Activated CD8-positive, alpha-beta T cell treated with anti-CD3 and anti-CD28 coated beads, Interleukin-2, amount 10 ng/mL, durations not matched to agents 7 days and 5 days (primary cell): ENCODE data around the gene TBC1D17. TPM values are rescaled to one million over a fixed set of nuclear protein-coding genes. Genes with fewer than 3 reads are reported as not detected.

Source experiments
- ATAC-seq: fragments of 150-1000 bp; cut with Tn5 transposase; one replicate; pipeline ENCODE4 v1.10.0; 2021; ENCODE audit warnings: moderate library complexity
- CTCF ChIA-PET: fragments of 350-600 bp; sonication (Branson Sonifier 250); formaldehyde crosslinking; loops from one replicate; lab custom pipeline; 2021; ENCODE audit warnings: antibody characterized with exemption; lab: Charles Lee
- POLR2A ChIA-PET: fragments of 350-600 bp; sonication (Branson Sonifier 250); formaldehyde crosslinking; loops from one replicate; lab custom pipeline; 2021; ENCODE audit warnings: antibody characterized with exemption; lab: Charles Lee
- DNase-seq: peaks from one replicate; pipeline ENCODE4 v3.0.0-alpha.2; 2020
- H3K27ac Mint-ChIP-seq: one replicate; pipeline ENCODE4 v1.8.0; 2021; ENCODE audit warnings: mild to moderate bottlenecking, mixed read lengths
- H3K27me3 Mint-ChIP-seq: one replicate; pipeline ENCODE4 v1.8.0; 2021; ENCODE audit warnings: low read depth, mixed read lengths
- H3K36me3 Mint-ChIP-seq: one replicate; pipeline ENCODE4 v1.8.0; 2021; ENCODE audit warnings: low read depth, mixed read lengths
- H3K4me1 Mint-ChIP-seq: one replicate; pipeline ENCODE4 v1.8.0; 2021; ENCODE audit warnings: low read depth, mixed read lengths
- H3K4me3 Mint-ChIP-seq: one replicate; pipeline ENCODE4 v1.8.0; 2021; ENCODE audit warnings: mild to moderate bottlenecking, mixed read lengths
- H3K9me3 Mint-ChIP-seq: one replicate; pipeline ENCODE4 v1.8.0; 2022; ENCODE audit warnings: mixed read lengths; ENCODE audit not compliant: insufficient read depth
- total RNA-seq, 2 experiments: library from RNA; stranded (reverse); gene quantifications; one replicate each; pipeline ENCODE4 v1.2.3, GENCODE V29; 2021

Gene TBC1D17
- total RNA-seq, 2 experiments from 2014 or later = 28.6 to 30.8 TPM

- Mint-ChIP-seq H3K4me3 (no peak overlapping the region), H3K36me3 (peaks cover 49% of the 10 kb centered on the region), H3K9me3 (no peaks in the 10 kb centered on the region), H3K27ac (no peak overlapping the region), H3K27me3 (no peaks in the 10 kb centered on the region), H3K4me1 (peaks cover 19% of the 10 kb centered on the region)
- DNase-seq = no peak
- CTCF ChIA-PET = interaction anchor here (1.5 kb wide), 1 partner anchor 9 kb away, joined by 4 read pairs; no protein-coding TSS in a partner anchor
- ATAC-seq = no peak
- POLR2A ChIA-PET = no interaction called here
Measured at GRCh38 chr19:49881186-49881585, 3.7 kb downstream of the TBC1D17 start.

GRCh38 chr19:49881672-49882394, 4.3 kb downstream of the TBC1D17 start:
- CTCF ChIA-PET = no interaction called here
- no peak overlapping the region for H3K4me3 Mint-ChIP-seq
- no peaks in the 10 kb centered on the region for H3K9me3 Mint-ChIP-seq
- H3K4me1 Mint-ChIP-seq = peaks cover 19% of the 10 kb centered on the region
- POLR2A ChIA-PET = no interaction called here
- H3K36me3 Mint-ChIP-seq = peaks cover 50% of the 10 kb centered on the region
- no peak overlapping the region for H3K27ac Mint-ChIP-seq
- ATAC-seq (no peak), DNase-seq (no peak)
- no peaks in the 10 kb centered on the region for H3K27me3 Mint-ChIP-seq

- ATAC-seq (no peak), DNase-seq (no peak)
- no peaks in the 10 kb centered on the region for H3K27me3 Mint-ChIP-seq
- peaks cover 50% of the 10 kb centered on the region for H3K36me3 Mint-ChIP-seq
- ChIA-PET CTCF (no interaction called here), POLR2A (no interaction called here)
- H3K27ac Mint-ChIP-seq = no peak overlapping the region
- peaks cover 19% of the 10 kb centered on the region for H3K4me1 Mint-ChIP-seq
- no peak overlapping the region for H3K4me3 Mint-ChIP-seq
- H3K9me3 Mint-ChIP-seq = no peaks in the 10 kb centered on the region
Measured at GRCh38 chr19:49882643-49883042, 5.1 kb downstream of the TBC1D17 start.

GRCh38 chr19:49883094-49883493, 5.6 kb downstream of the TBC1D17 start:
- H3K9me3 Mint-ChIP-seq = no peaks in the 10 kb centered on the region
- no peak overlapping the region for H3K27ac Mint-ChIP-seq
- DNase-seq (no peak), ATAC-seq (no peak)
- ChIA-PET CTCF (no interaction called here), POLR2A (interaction anchor here (1.2 kb wide), 1 partner anchor 13 kb away, joined by 3 read pairs; the partner anchor contains the start of gene IL4I1)
- no peaks in the 10 kb centered on the region for H3K27me3 Mint-ChIP-seq
- no peak overlapping the region for H3K4me3 Mint-ChIP-seq
- H3K4me1 Mint-ChIP-seq = peaks cover 16% of the 10 kb centered on the region
- H3K36me3 Mint-ChIP-seq = peaks cover 48% of the 10 kb centered on the region

GRCh38 chr19:49884109-49884508, 6.6 kb downstream of the TBC1D17 start:
- no peak overlapping the region for H3K27ac Mint-ChIP-seq
- no peak overlapping the region for H3K4me3 Mint-ChIP-seq
- peaks cover 6% of the 10 kb centered on the region for H3K4me1 Mint-ChIP-seq
- POLR2A ChIA-PET = interaction anchor here (1.2 kb wide), 1 partner anchor 12 kb away, joined by 3 read pairs; the partner anchor contains the start of gene IL4I1
- H3K9me3 Mint-ChIP-seq = no peaks in the 10 kb centered on the region
- no peaks in the 10 kb centered on the region for H3K27me3 Mint-ChIP-seq
- CTCF ChIA-PET = no interaction called here
- DNase-seq (no peak), ATAC-seq (no peak)
- H3K36me3 Mint-ChIP-seq = peaks cover 43% of the 10 kb centered on the region

- peaks cover 4% of the 10 kb centered on the region for H3K4me1 Mint-ChIP-seq
- ChIA-PET POLR2A (no interaction called here), CTCF (no interaction called here)
- no peak for DNase-seq
- no peaks in the 10 kb centered on the region for H3K27me3 Mint-ChIP-seq
- no peak overlapping the region for H3K4me3 Mint-ChIP-seq
- H3K27ac Mint-ChIP-seq = no peak overlapping the region
- H3K9me3 Mint-ChIP-seq = no peaks in the 10 kb centered on the region
- no peak for ATAC-seq
- peaks cover 43% of the 10 kb centered on the region for H3K36me3 Mint-ChIP-seq
Measured at GRCh38 chr19:49884760-49885159, 7.3 kb downstream of the TBC1D17 start.

GRCh38 chr19:49887037-49887664, 9.6 kb downstream of the TBC1D17 start:
- no peaks in the 10 kb centered on the region for H3K9me3 Mint-ChIP-seq
- CTCF ChIA-PET = no interaction called here
- no peak for ATAC-seq
- no peak overlapping the region for H3K27ac Mint-ChIP-seq
- no peak overlapping the region for H3K4me3 Mint-ChIP-seq
- H3K27me3 Mint-ChIP-seq = no peaks in the 10 kb centered on the region
- H3K36me3 Mint-ChIP-seq = peaks cover 28% of the 10 kb centered on the region
- no peak for DNase-seq
- peaks cover 14% of the 10 kb centered on the region for H3K4me1 Mint-ChIP-seq
- POLR2A ChIA-PET = no interaction called here

GRCh38 chr19:49887665-49888509, 10.4 kb downstream of the TBC1D17 start:
- POLR2A ChIA-PET = no interaction called here
- Mint-ChIP-seq H3K4me3 (no peak overlapping the region), H3K36me3 (peaks cover 21% of the 10 kb centered on the region)

GRCh38 chr19:49888510-49888824, 11.0 kb downstream of the TBC1D17 start:
- no peaks in the 10 kb centered on the region for H3K27me3 Mint-ChIP-seq
- CTCF ChIA-PET = no interaction called here
- no peak for ATAC-seq

More at GRCh38 chr19:49887665-49888509, 10.4 kb downstream of the TBC1D17 start:
- H3K27ac Mint-ChIP-seq = no peak overlapping the region
- CTCF ChIA-PET = no interaction called here
- no peak for DNase-seq
- no peak for ATAC-seq
- no peaks in the 10 kb centered on the region for H3K9me3 Mint-ChIP-seq
- H3K27me3 Mint-ChIP-seq = no peaks in the 10 kb centered on the region
- H3K4me1 Mint-ChIP-seq = peaks cover 14% of the 10 kb centered on the region

GRCh38 chr19:49889038-49889686, 11.7 kb downstream of the TBC1D17 start:
- H3K4me1 Mint-ChIP-seq = peaks cover 14% of the 10 kb centered on the region
- no peak for ATAC-seq
- no peaks in the 10 kb centered on the region for H3K27me3 Mint-ChIP-seq
- H3K9me3 Mint-ChIP-seq = no peaks in the 10 kb centered on the region
- DNase-seq = no peak
- ChIA-PET POLR2A (no interaction called here), CTCF (no interaction called here)
- H3K36me3 Mint-ChIP-seq = peaks cover 12% of the 10 kb centered on the region
- H3K27ac Mint-ChIP-seq = no peak overlapping the region
- H3K4me3 Mint-ChIP-seq = peak overlapping the region; percentile 28

More at GRCh38 chr19:49888510-49888824, 11.0 kb downstream of the TBC1D17 start:
- H3K36me3 Mint-ChIP-seq = peaks cover 16% of the 10 kb centered on the region
- POLR2A ChIA-PET = no interaction called here
- H3K4me3 Mint-ChIP-seq = no peak overlapping the region
- H3K27ac Mint-ChIP-seq = no peak overlapping the region
- H3K4me1 Mint-ChIP-seq = peaks cover 14% of the 10 kb centered on the region
- no peak for DNase-seq
- H3K9me3 Mint-ChIP-seq = no peaks in the 10 kb centered on the region

GRCh38 chr19:49889687-49890348, 12.3 kb downstream of the TBC1D17 start:
- H3K27ac Mint-ChIP-seq = peak overlapping the region; percentile 74

More at GRCh38 chr19:49889687-49890348, 12.3 kb downstream of the TBC1D17 start:
- ChIA-PET POLR2A (interaction anchor here (1.0 kb wide), 1 partner anchor 40 kb away, joined by 3 read pairs; the partner anchor contains the start of gene NUP62), CTCF (interaction anchor here (0.9 to 1.8 kb wide), 6 partner anchors 9 to 39 kb away, joined by 3 to 4 read pairs (median 4); partner anchors contain the start of gene ATF5)
- no peaks in the 10 kb centered on the region for H3K9me3 Mint-ChIP-seq
- H3K4me1 Mint-ChIP-seq = peaks cover 20% of the 10 kb centered on the region
- ATAC-seq (peak; percentile 76), DNase-seq (peak; percentile 80)
- peaks cover 6% of the 10 kb centered on the region for H3K36me3 Mint-ChIP-seq
- peak overlapping the region; percentile 68 for H3K4me3 Mint-ChIP-seq
- H3K27me3 Mint-ChIP-seq = no peaks in the 10 kb centered on the region
